Endothelial cell of umbilical vein (primary cell): ENCODE results near the gene CLTB.

Source experiments
- EZH2 ChIP-seq: IDR thresholded peaks from 2 replicates; pipeline ENCODE4 v1.6.1; 2012; ENCODE audit warnings: borderline replicate concordance, low read depth, mild to moderate bottlenecking, moderate library complexity, low read length, inconsistent platforms; ENCODE audit not compliant: severe bottlenecking
- JUN ChIP-seq: IDR thresholded peaks from 2 replicates; pipeline ENCODE4 v1.6.1; 2011; ENCODE audit warnings: borderline replicate concordance, low read depth; ENCODE audit not compliant: insufficient read length, insufficient read depth
- POLR2A ChIP-seq: IDR thresholded peaks from 2 replicates; pipeline ENCODE4 v1.6.1; 2012; ENCODE audit warnings: low read depth, mild to moderate bottlenecking, control low read depth, low read length
- POLR2AphosphoS5 ChIP-seq: IDR thresholded peaks from 2 replicates; pipeline ENCODE4 v1.6.1; 2012; ENCODE audit warnings: low read depth, mild to moderate bottlenecking, control low read depth, low read length, moderate library complexity; ENCODE audit not compliant: insufficient read depth
- TF ChIP-seq, protein P1 (sequence below), 2 donors: IDR thresholded peaks; 1 replicate in 1 of 2; 2 replicates in 1 of 2; pipeline ENCODE4 v1.5.1; 2011; ENCODE audit warnings: low read length in 2 of 2, mild to moderate bottlenecking in 2 of 2, moderate library complexity in 2 of 2, control low read depth in 1 of 2, inconsistent platforms in 1 of 2, low read depth in 1 of 2; ENCODE audit not compliant: insufficient read depth in 1 of 2; ENCODE audit errors: extremely low read depth in 1 of 2

- no peak for TF ChIP-seq EZH2
- TF ChIP-seq POLR2A: no peak
- TF ChIP-seq, protein P1, sequence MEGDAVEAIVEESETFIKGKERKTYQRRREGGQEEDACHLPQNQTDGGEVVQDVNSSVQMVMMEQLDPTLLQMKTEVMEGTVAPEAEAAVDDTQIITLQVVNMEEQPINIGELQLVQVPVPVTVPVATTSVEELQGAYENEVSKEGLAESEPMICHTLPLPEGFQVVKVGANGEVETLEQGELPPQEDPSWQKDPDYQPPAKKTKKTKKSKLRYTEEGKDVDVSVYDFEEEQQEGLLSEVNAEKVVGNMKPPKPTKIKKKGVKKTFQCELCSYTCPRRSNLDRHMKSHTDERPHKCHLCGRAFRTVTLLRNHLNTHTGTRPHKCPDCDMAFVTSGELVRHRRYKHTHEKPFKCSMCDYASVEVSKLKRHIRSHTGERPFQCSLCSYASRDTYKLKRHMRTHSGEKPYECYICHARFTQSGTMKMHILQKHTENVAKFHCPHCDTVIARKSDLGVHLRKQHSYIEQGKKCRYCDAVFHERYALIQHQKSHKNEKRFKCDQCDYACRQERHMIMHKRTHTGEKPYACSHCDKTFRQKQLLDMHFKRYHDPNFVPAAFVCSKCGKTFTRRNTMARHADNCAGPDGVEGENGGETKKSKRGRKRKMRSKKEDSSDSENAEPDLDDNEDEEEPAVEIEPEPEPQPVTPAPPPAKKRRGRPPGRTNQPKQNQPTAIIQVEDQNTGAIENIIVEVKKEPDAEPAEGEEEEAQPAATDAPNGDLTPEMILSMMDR (IDR thresholded peaks at IDR 0.05; ENCODE audit: extremely low read depth in 1 of 2, insufficient read depth in 1 of 2, low read depth in 1 of 2, low read length in 2 of 2): no peak
- no peak for TF ChIP-seq JUN
- no peak for TF ChIP-seq POLR2AphosphoS5
Observed at GRCh38 chr5:176463113-176463764, 46.9 kb upstream of the CLTB start.
